ENCODE results near the gene CCNL1.
"Not testable (repeated sequence)": the region's sequence is repeated elsewhere in the genome, so short reads cannot be mapped to it uniquely, and the experiment has no call there.

The CCNL1 gene

GRCh38 chr3:157103280-157103679, 56.7 kb downstream of the CCNL1 start:
- DNase-seq (ENCODE audit: low spot score): no peak

- DNase-seq (ENCODE audit: low spot score): not testable (repeated sequence)
Measured at GRCh38 chr3:157102595-157102994, 57.4 kb downstream of the CCNL1 start.

- no peak for DNase-seq (ENCODE audit: low spot score)
Measured at GRCh38 chr3:157102098-157102497, 57.8 kb downstream of the CCNL1 start.

GRCh38 chr3:157101486-157101885, 58.5 kb downstream of the CCNL1 start:
- no peak for DNase-seq (ENCODE audit: low spot score)

- DNase-seq (ENCODE audit: low spot score): no peak
Measured at GRCh38 chr3:157100608-157101396, 59.1 kb downstream of the CCNL1 start.

- no peak for DNase-seq (ENCODE audit: low spot score)
Measured at GRCh38 chr3:157100096-157100477, 59.9 kb downstream of the CCNL1 start.

GRCh38 chr3:157099326-157100095, 60.4 kb downstream of the CCNL1 start:
- no peak for DNase-seq (ENCODE audit: low spot score)

- no peak for DNase-seq (ENCODE audit: low spot score)
Measured at GRCh38 chr3:157098823-157099185, 61.1 kb downstream of the CCNL1 start.

- DNase-seq (ENCODE audit: low spot score): no peak
Measured at GRCh38 chr3:157098121-157098822, 61.7 kb downstream of the CCNL1 start.
